ENCODE results near the gene EVA1C.
"Not testable (repeated sequence)": the region's sequence is repeated elsewhere in the genome, so short reads cannot be mapped to it uniquely, and the experiment has no call there.

The EVA1C gene

GRCh38 chr21:32535612-32536011 lies 123.1 kb downstream of the EVA1C start:
- no peak for DNase-seq

- no peak for DNase-seq
Observed at GRCh38 chr21:32537569-32537881, 125.0 kb downstream of the EVA1C start.

GRCh38 chr21:32538147-32538792 lies 125.8 kb downstream of the EVA1C start:
- DNase-seq, result no peak

- DNase-seq, result no peak
Observed at GRCh38 chr21:32539378-32539777, 126.9 kb downstream of the EVA1C start.

- not testable (repeated sequence) for DNase-seq
Observed at GRCh38 chr21:32543056-32543455, 130.6 kb downstream of the EVA1C start.

GRCh38 chr21:32543975-32544374 lies 131.5 kb downstream of the EVA1C start:
- DNase-seq, result no peak

GRCh38 chr21:32544697-32545096 lies 132.2 kb downstream of the EVA1C start:
- DNase-seq, result no peak

- no peak for DNase-seq
Observed at GRCh38 chr21:32545948-32546441, 133.5 kb downstream of the EVA1C start.

GRCh38 chr21:32547018-32547417 lies 134.5 kb downstream of the EVA1C start:
- no peak for DNase-seq

- DNase-seq, result no peak
Observed at GRCh38 chr21:32548978-32549377, 136.5 kb downstream of the EVA1C start.

- DNase-seq, result no peak
Observed at GRCh38 chr21:32549440-32549839, 136.9 kb downstream of the EVA1C start.

GRCh38 chr21:32549886-32550285 lies 137.4 kb downstream of the EVA1C start:
- DNase-seq, result no peak

GRCh38 chr21:32554832-32555638 lies 142.5 kb downstream of the EVA1C start:
- DNase-seq, result no peak

- DNase-seq, result no peak
Observed at GRCh38 chr21:32558106-32558505, 145.6 kb downstream of the EVA1C start.

GRCh38 chr21:32559006-32559610 lies 146.6 kb downstream of the EVA1C start:
- DNase-seq, result no peak

GRCh38 chr21:32560896-32561295 lies 148.4 kb downstream of the EVA1C start:
- no peak for DNase-seq

GRCh38 chr21:32561476-32561875 lies 149.0 kb downstream of the EVA1C start:
- DNase-seq, result not testable (repeated sequence)

GRCh38 chr21:32562426-32562825 lies 149.9 kb downstream of the EVA1C start:
- DNase-seq, result no peak

GRCh38 chr21:32562915-32563314 lies 150.4 kb downstream of the EVA1C start:
- no peak for DNase-seq
